Measurements from ENCODE around the gene MAP2K4. TPM values are rescaled to one million over a fixed set of nuclear protein-coding genes. Genes with fewer than 3 reads are reported as not detected.

Gene MAP2K4
- total and polyA plus RNA-seq, 2 of the 4 experiments (the other 2 are of a cell fraction) = 14.5 to 32.6 TPM

DNA sequence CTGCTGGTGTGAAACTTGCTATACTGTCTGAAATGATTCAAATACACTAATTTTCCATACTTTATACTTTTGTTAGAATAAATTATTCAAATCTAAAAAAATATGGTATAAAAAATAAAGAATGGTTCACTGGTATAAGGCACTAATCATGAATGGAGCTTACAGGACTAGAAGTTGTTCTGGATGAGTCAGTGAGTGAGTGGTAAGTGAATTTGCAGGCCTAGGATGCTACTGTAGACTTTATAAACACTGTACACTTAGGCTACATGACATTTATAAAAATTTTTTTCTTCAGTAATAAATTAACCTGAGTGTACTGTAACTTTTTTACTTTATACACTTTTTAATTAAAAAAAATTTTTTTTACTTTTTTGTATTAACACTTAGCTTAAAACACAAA lies 95.5 kb downstream of the MAP2K4 start:
- Histone ChIP-seq H2AK9ac (replicated peaks; ENCODE audit: low read depth, low read length, poor library complexity) (no peak overlapping the region), H3K4me2 (ENCODE audit: low read depth, low read length) (no peak overlapping the region), H2BK20ac (ENCODE audit: low read depth, low read length) (no peak overlapping the region), H3K18ac (ENCODE audit: low read depth, low read length) (no peak overlapping the region), H3K23ac (ENCODE audit: low read depth, low read length) (no peak overlapping the region), H3K36me3 (ENCODE audit: control insufficient read depth, insufficient read depth, low read length) (peaks cover 21% of the 10 kb centered on the region), H3K14ac (replicated peaks; ENCODE audit: low read depth, low read length) (no peak overlapping the region), H4K91ac (ENCODE audit: insufficient read depth, low read depth, low read length) (no peak overlapping the region), H2BK120ac (ENCODE audit: low read depth, low read length) (no peak overlapping the region), H3K27ac (ENCODE audit: insufficient read depth, low read length) (no peak overlapping the region), H2BK15ac (ENCODE audit: low read depth, low read length) (no peak overlapping the region), H3K4me1 (ENCODE audit: control insufficient read depth, insufficient read depth, low read length) (no peaks in the 10 kb centered on the region), H3K4me3 (ENCODE audit: insufficient read depth, low read depth, low read length) (no peak overlapping the region), H2AK5ac (ENCODE audit: low read depth, low read length) (no peak overlapping the region), H3K27me3 (ENCODE audit: control insufficient read depth, insufficient read depth, low read length) (no peaks in the 10 kb centered on the region), H3K56ac (ENCODE audit: extremely low read depth, insufficient read depth, low read length) (no peak overlapping the region), H3K79me1 (ENCODE audit: low read depth in 1 of 2, low read length in 2 of 2) (peaks cover 2 to 21% of the 10 kb centered on the region in 2 experiments; a peak in 3 of 4 replicates), H2AFZ (replicated peaks; ENCODE audit: low read length, poor library complexity) (no peak overlapping the region), H4K5ac (ENCODE audit: low read depth, low read length) (no peak overlapping the region), H4K20me1 (ENCODE audit: insufficient read depth, low read length) (no peaks in the 10 kb centered on the region; the same call in 1 of the 2 replicates), H3K9me1 (ENCODE audit: insufficient read depth, low read length) (0 out of 2 replicates have a peak, but pooled peaks cover 3% of the 10 kb centered on the region), H3K9me3 (ENCODE audit: control insufficient read depth, insufficient read depth, low read length) (no peaks in the 10 kb centered on the region), H2BK5ac (ENCODE audit: low read depth, low read length, poor library complexity, severe bottlenecking) (no peak overlapping the region), H3K4ac (ENCODE audit: low read depth, low read length) (no peak overlapping the region), H4K8ac (ENCODE audit: low read depth in 2 of 2, low read length in 2 of 2) (no peak overlapping the region), H3K9ac (ENCODE audit: low read depth, low read length) (no peak overlapping the region)
- no TSS peak for BruUV-seq (replicated peaks)
- peak; percentile 66 for DNase-seq
- dilution Hi-C loops (cut with HindIII; ENCODE audit: low sequenced_read_pairs, unreplicated experiment) (no loop called here), intact Hi-C loops (cut with micrococcal nuclease) (no loop called here), in situ Hi-C loops (cut with MboI; ENCODE audit: low sequenced_read_pairs) (no loop called here)
- TF ChIP-seq RAD21 (IDR thresholded peaks at IDR 0.05; ENCODE audit: low read length) (no peak), BHLHE40 (IDR thresholded peaks at IDR 0.05; ENCODE audit: low read depth, low read length) (no peak), RCOR1 (IDR thresholded peaks at IDR 0.05; ENCODE audit: insufficient replicate concordance, low read length) (no peak), CHD1 (IDR thresholded peaks at IDR 0.05; ENCODE audit: low read depth, low read length) (no peak), MAFK (IDR thresholded peaks at IDR 0.05; ENCODE audit: low read depth, low read length) (no peak), FOS (IDR thresholded peaks at IDR 0.05; ENCODE audit: low read depth, low read length) (no peak), SMC3 (IDR thresholded peaks at IDR 0.05; ENCODE audit: low read depth, low read length) (no peak), USF2 (IDR thresholded peaks at IDR 0.05; ENCODE audit: low read depth, low read length) (no peak), MAZ (IDR thresholded peaks at IDR 0.05; ENCODE audit: borderline replicate concordance, low read depth, low read length) (no peak), MXI1 (IDR thresholded peaks at IDR 0.05; ENCODE audit: borderline replicate concordance, low read depth, low read length) (no peak), CEBPB (IDR thresholded peaks at IDR 0.05; ENCODE audit: low read depth, low read length) (no peak), POLR2A (IDR thresholded peaks at IDR 0.05; ENCODE audit: low read depth, low read length) (no peak), NFE2L2 (IDR thresholded peaks at IDR 0.05; ENCODE audit: low read depth, low read length) (no peak), RFX5 (IDR thresholded peaks at IDR 0.05; ENCODE audit: low read depth, low read length) (no peak), CTCF (conservative IDR thresholded peaks at IDR 0.05; ENCODE audit: low read depth, low read length) (no peak)
- TF ChIP-seq, protein P1, sequence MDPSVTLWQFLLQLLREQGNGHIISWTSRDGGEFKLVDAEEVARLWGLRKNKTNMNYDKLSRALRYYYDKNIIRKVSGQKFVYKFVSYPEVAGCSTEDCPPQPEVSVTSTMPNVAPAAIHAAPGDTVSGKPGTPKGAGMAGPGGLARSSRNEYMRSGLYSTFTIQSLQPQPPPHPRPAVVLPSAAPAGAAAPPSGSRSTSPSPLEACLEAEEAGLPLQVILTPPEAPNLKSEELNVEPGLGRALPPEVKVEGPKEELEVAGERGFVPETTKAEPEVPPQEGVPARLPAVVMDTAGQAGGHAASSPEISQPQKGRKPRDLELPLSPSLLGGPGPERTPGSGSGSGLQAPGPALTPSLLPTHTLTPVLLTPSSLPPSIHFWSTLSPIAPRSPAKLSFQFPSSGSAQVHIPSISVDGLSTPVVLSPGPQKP (IDR thresholded peaks at IDR 0.05; ENCODE audit: borderline replicate concordance, low read depth, low read length) = no peak
- ATAC-seq (ENCODE audit: low read depth) = peak; percentile 89
- ChIA-PET POLR2A (ENCODE audit: unreplicated experiment) (interaction anchor here (0.6 kb wide), 1 partner anchor 119 kb away, joined by 3 read pairs; the partner anchor contains the start of gene ZNF18), CTCF (interaction anchor here (0.8 kb wide), 1 partner anchor 174 kb away, joined by 3 read pairs; no protein-coding TSS in a partner anchor)

All from IMR-90 (cell line).